Tibial nerve (tissue), 3 donors: ENCODE data around the gene PEF1.

ENCODE experiments used
- POLR2A ChIP-seq, 2 donors: fragments of 450-650 bp; IDR thresholded peaks; one replicate each; pipeline ENCODE4 v1.6.1; 2017; ENCODE audit warnings: antibody characterized with exemption in 2 of 2, mild to moderate bottlenecking in 2 of 2, moderate library complexity in 2 of 2
- TF ChIP-seq, protein P1 (sequence below), 5 experiments: fragments of 200-600 bp in 3 of 5; fragments of 450-650 bp in 2 of 5; sonication (generic) in 3 of 5; IDR thresholded peaks; one replicate each; pipeline ENCODE4 v1.5.1; 2016 to 2019; ENCODE audit warnings: antibody characterized with exemption in 5 of 5, mild to moderate bottlenecking in 3 of 5, moderate library complexity in 2 of 5

DNA sequence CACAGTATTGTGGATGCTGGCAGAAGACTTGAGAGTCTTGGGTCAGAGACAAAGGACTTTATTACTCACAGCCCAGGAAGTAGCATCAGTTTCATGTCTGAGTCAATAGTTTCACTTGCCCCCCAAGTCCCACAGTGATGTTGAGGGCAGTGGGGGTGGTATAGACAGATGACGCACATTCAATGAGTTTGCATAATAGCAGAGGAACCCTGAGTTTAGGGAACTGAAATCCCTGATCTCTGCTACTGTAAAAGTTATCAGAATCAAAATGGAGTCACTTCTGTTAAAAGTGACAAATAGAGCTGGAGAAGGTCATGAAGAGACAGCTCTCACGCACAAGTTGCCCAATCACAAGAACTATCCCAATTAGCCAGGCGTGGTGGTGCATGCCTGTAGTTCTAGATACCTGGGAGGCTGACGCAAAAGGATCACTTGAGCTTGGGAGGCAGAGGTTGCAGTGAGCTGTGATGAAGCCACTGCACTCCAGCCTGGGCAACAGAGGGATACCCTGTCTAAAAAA is 38.7 kb downstream of the PEF1 start:
- TF ChIP-seq, protein P1, sequence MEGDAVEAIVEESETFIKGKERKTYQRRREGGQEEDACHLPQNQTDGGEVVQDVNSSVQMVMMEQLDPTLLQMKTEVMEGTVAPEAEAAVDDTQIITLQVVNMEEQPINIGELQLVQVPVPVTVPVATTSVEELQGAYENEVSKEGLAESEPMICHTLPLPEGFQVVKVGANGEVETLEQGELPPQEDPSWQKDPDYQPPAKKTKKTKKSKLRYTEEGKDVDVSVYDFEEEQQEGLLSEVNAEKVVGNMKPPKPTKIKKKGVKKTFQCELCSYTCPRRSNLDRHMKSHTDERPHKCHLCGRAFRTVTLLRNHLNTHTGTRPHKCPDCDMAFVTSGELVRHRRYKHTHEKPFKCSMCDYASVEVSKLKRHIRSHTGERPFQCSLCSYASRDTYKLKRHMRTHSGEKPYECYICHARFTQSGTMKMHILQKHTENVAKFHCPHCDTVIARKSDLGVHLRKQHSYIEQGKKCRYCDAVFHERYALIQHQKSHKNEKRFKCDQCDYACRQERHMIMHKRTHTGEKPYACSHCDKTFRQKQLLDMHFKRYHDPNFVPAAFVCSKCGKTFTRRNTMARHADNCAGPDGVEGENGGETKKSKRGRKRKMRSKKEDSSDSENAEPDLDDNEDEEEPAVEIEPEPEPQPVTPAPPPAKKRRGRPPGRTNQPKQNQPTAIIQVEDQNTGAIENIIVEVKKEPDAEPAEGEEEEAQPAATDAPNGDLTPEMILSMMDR (IDR thresholded peaks at IDR 0.05), result no peak
- no peak for TF ChIP-seq POLR2A (IDR thresholded peaks at IDR 0.05)
